Natural killer cell treated with Interleukin-12 subunit alpha and Interleukin-12 subunit beta and Interleukin-15 and Interleukin-18, amount 100 ng/mL, for 72 hours (primary cell): Measurements from ENCODE around the gene CGB7. TPM values are rescaled to one million over a fixed set of nuclear protein-coding genes. Genes with fewer than 3 reads are reported as not detected.

Experiments
- ATAC-seq, 2 donors: fragments of 150-1000 bp; cut with Tn5 transposase in 1 of 2; sonication (Bioruptor Pico), chemical (Tn5 transposase) in 1 of 2; 2 replicates each; pipeline ENCODE4 v1.10.0; 2021
- DNase-seq: peaks from one replicate; pipeline ENCODE4 v3.0.0; 2022; ENCODE audit warnings: low spot score
- H3K27ac Mint-ChIP-seq, 2 donors: 1 replicate in 1 of 2; 2 replicates in 1 of 2; pipeline ENCODE4 v1.8.0; 2022; ENCODE audit warnings: mixed read lengths in 2 of 2, mild to moderate bottlenecking in 1 of 2, moderate library complexity in 1 of 2
- H3K27me3 Mint-ChIP-seq, 2 donors: 1 replicate in 1 of 2; 2 replicates in 1 of 2; pipeline ENCODE4 v1.8.0; 2022; ENCODE audit warnings: mixed read lengths in 2 of 2
- H3K36me3 Mint-ChIP-seq: one replicate; pipeline ENCODE4 v1.8.0; 2022; ENCODE audit warnings: mixed read lengths
- H3K4me1 Mint-ChIP-seq, 2 donors: 1 replicate in 1 of 2; 2 replicates in 1 of 2; pipeline ENCODE4 v1.8.0; 2022; ENCODE audit warnings: low read depth in 2 of 2, mixed read lengths in 2 of 2, mild to moderate bottlenecking in 1 of 2
- H3K4me3 Mint-ChIP-seq: one replicate; pipeline ENCODE4 v1.8.0; 2022; ENCODE audit warnings: mixed read lengths
- H3K9me3 Mint-ChIP-seq: 2 replicates; pipeline ENCODE4 v1.8.0; 2022; ENCODE audit warnings: mixed read lengths
- total RNA-seq, 2 donors: library from RNA; stranded (reverse); gene quantifications; one replicate each; pipeline ENCODE4 v1.2.3, GENCODE V29; 2022

CGB7 gene
- total RNA-seq, 2 donors from 2014 or later, result not detected

- Mint-ChIP-seq H3K4me3 (no peak overlapping the region), H3K4me1 (peaks cover 0 to 4% of the 10 kb centered on the region in 2 donors), H3K9me3 (no peaks in the 10 kb centered on the region), H3K27ac (no peak overlapping the region), H3K27me3 (no peaks in the 10 kb centered on the region), H3K36me3 (no peaks in the 10 kb centered on the region)
- DNase-seq (no peak), ATAC-seq (no peak)
These were observed 47.7 kb downstream of the CGB7 start for GRCh38 chr19:49009828-49010227.

- no peak for DNase-seq
- no peak overlapping the region for H3K4me3 Mint-ChIP-seq
- ATAC-seq, result peak in 1 of 2 donors; percentile 42
- H3K4me1 Mint-ChIP-seq, result peaks cover 0 to 4% of the 10 kb centered on the region in 2 donors
- H3K27me3 Mint-ChIP-seq, result no peaks in the 10 kb centered on the region
- no peak overlapping the region for H3K27ac Mint-ChIP-seq
- no peaks in the 10 kb centered on the region for H3K36me3 Mint-ChIP-seq
- H3K9me3 Mint-ChIP-seq, result no peaks in the 10 kb centered on the region
These were observed 50.6 kb downstream of the CGB7 start for GRCh38 chr19:49006905-49007304.

- H3K27me3 Mint-ChIP-seq, result no peaks in the 10 kb centered on the region
- no peaks in the 10 kb centered on the region for H3K4me1 Mint-ChIP-seq
- DNase-seq, result no peak
- no peaks in the 10 kb centered on the region for H3K36me3 Mint-ChIP-seq
- no peak overlapping the region for H3K27ac Mint-ChIP-seq
- H3K4me3 Mint-ChIP-seq, result no peak overlapping the region
- no peaks in the 10 kb centered on the region for H3K9me3 Mint-ChIP-seq
- no peak for ATAC-seq
These were observed 52.5 kb downstream of the CGB7 start for GRCh38 chr19:49004964-49005614.

Other genes starting within 250 kb of the CGB7 start
- 10 to 100 TPM; 31.7 to 40.4 TPM for gene BCAT2, start 246.7 kb downstream of the CGB7 start, total RNA-seq
- under 1 TPM in 1 of 2 donors, not detected in 1; 0.26 TPM for gene HSD17B14, start 221.3 kb downstream of the CGB7 start, total RNA-seq
- 1 to 10 TPM; 3.8 to 5.4 TPM for gene PLEKHA4, start 189.1 kb downstream of the CGB7 start, total RNA-seq
- gene PPP1R15A, start 185.3 kb downstream of the CGB7 start, total RNA-seq, result 100 to 1,000 TPM in 1 of 2 donors, 10 to 100 TPM in 1; 74.1 to 111 TPM
- gene TULP2, start 159.0 kb downstream of the CGB7 start, total RNA-seq, result not detected
- gene NUCB1, start 157.4 kb downstream of the CGB7 start, total RNA-seq, result 100 to 1,000 TPM; 213 to 270 TPM
- gene DHDH, start 124.0 kb downstream of the CGB7 start, total RNA-seq, result under 1 TPM in 1 of 2 donors, not detected in 1; 0.43 TPM
- 100 to 1,000 TPM; 203 to 305 TPM for gene BAX, start 102.9 kb downstream of the CGB7 start, total RNA-seq
- 1,000 to 10,000 TPM; 1,643 to 2,467 TPM for gene FTL, start 92.4 kb downstream of the CGB7 start, total RNA-seq
- gene GYS1, start 64.4 kb downstream of the CGB7 start, total RNA-seq, result 100 to 1,000 TPM in 1 of 2 donors, 10 to 100 TPM in 1; 85.7 to 119 TPM
- gene RUVBL2, start 63.9 kb downstream of the CGB7 start, total RNA-seq, result 100 to 1,000 TPM; 101 to 173 TPM
- not detected for gene LHB, start 40.7 kb downstream of the CGB7 start, total RNA-seq
- not detected for gene CGB3, start 33.4 kb downstream of the CGB7 start, total RNA-seq
- not detected for gene CGB2, start 25.9 kb downstream of the CGB7 start, total RNA-seq
- not detected for gene CGB1, start 20.9 kb downstream of the CGB7 start, total RNA-seq
- gene CGB5, start 13.9 kb downstream of the CGB7 start, total RNA-seq, result not detected
- not detected for gene CGB8, start 8.6 kb downstream of the CGB7 start, total RNA-seq
- gene NTF4, start 7.1 kb upstream of the CGB7 start, total RNA-seq, result not detected
- not detected for gene KCNA7, start 14.9 kb upstream of the CGB7 start, total RNA-seq
- gene SNRNP70, start 27.7 kb upstream of the CGB7 start, total RNA-seq, result 100 to 1,000 TPM; 185 to 346 TPM
- 1 to 10 TPM; 6.0 to 6.1 TPM for gene LIN7B, start 56.6 kb upstream of the CGB7 start, total RNA-seq
- 1 to 10 TPM in 1 of 2 donors, under 1 TPM in 1; 0.95 to 2.9 TPM for gene C19orf73, start 61.4 kb upstream of the CGB7 start, total RNA-seq
- gene PPFIA3, start 61.8 kb upstream of the CGB7 start, total RNA-seq, result 10 to 100 TPM in 1 of 2 donors, 1 to 10 TPM in 1; 7.0 to 11.3 TPM
- gene HRC, start 97.6 kb upstream of the CGB7 start, total RNA-seq, result not detected
- gene TRPM4, start 100.0 kb upstream of the CGB7 start, total RNA-seq, result not detected